UCSD-AML1 (cell line): ENCODE results near the gene TM4SF18.
A peak's percentile ranks its signal among the peaks of the same experiment; 100 is the strongest.
"Not testable (repeated sequence)": the region's sequence is repeated elsewhere in the genome, so short reads cannot be mapped to it uniquely, and the experiment has no call there.

Source experiments
- DNase-seq: peaks from one replicate; lab custom pipeline; 2025; ENCODE audit not compliant: unreplicated experiment; lab: John Stamatoyannopoulos, UW

The TM4SF18 gene

DNA sequence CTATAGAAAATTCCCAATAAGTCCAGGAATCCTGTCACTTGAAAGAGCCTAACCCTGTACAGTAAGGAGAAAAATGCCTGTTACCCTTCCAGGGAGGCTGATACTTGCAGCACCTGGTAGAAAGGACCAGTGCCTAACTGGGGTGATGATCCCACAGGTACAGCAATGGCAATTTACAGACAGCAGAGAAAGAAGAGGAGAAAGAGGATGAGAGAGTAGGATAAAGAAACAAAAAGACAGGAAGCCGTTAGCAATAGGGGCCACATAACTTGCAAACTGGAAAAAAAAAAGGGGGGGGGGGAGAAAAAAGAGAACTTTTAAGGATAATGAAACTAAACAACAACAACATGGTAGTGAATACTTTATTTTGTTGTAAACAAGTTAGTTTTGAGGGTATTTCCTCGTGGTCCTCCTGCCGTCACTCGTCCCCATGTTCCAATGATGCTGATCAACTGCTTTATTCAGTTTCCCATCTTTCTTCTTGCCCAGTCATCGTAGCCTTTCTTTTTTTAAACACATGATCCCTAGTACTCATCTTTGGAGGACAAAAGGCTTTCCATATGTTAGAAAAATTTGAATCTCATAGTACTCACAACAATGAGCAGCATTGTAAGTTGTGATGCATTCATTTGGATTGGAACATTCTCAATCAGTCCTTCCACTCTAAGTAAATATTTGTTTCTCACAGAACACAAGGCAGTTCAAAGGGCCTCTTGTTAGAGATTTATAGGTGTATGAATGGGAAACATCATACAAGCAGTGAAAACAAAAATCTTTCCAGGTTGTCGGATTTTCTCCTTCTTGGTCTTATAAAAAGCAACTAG, 35.5 kb upstream of the TM4SF18 start:
- no peak for DNase-seq

GRCh38 chr3:149368201-149368673, 34.8 kb upstream of the TM4SF18 start:
- DNase-seq = peak; percentile 25

- peak; percentile 27 for DNase-seq
Measured at GRCh38 chr3:149366941-149367840, 33.8 kb upstream of the TM4SF18 start.

DNA sequence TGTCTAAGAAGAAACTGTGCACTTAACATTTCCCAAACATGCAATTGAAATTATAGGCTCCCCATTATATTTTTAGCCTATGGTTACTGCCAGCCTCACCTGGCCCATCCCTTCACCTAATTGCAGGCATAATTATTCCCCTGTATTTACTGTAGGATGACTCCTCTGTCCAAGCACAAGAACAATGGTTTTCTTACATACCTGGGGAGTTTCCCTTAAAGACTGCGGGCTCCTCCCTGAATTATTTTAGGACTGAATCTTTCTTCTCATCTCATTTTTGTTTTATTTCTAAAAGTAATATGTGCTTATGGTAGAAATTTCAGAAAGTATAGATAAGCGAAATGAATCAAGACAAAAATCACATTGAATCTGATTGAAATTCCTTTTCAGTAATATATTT, 32.6 kb upstream of the TM4SF18 start:
- no peak for DNase-seq

DNA sequence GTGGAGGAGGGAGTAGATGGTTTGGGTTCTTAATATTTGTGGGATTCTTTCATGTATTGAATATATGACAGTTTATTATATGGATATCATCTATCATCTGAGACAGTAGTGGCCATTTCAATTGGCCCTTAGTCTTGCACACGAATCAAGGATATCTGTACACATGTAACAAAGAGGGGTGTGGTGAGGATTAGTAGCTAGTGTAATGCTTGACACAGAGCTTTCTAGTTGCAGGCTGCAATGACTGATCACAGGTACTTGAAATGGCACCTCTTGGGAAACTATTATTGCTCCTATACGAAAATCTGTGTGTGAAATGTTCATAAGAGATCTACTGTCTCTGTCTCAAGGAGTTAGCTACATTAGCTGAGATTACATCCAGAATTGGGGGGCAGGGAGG, 31.2 kb upstream of the TM4SF18 start:
- no peak for DNase-seq

GRCh38 chr3:149363053-149363452, 29.6 kb upstream of the TM4SF18 start:
- DNase-seq = no peak

DNA sequence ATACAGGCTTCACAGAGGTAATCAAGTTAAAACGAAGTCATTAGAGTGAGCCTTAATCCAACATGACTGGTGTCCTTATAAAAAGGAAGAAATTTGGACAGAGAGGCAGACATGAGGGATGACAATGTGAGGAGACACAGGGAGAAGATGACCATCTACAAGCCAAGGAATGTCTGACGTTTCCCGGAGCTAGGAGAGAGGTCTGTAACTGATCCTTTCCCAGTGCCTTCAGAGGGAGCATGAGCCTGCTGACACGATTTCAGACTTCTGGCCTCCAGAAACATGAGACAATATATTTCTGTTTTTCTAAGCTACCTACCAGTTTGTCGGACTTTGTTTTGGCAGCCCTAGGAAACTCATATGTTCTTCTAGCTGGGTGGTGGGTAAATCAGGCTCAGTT, 28.9 kb upstream of the TM4SF18 start:
- DNase-seq = no peak

DNA sequence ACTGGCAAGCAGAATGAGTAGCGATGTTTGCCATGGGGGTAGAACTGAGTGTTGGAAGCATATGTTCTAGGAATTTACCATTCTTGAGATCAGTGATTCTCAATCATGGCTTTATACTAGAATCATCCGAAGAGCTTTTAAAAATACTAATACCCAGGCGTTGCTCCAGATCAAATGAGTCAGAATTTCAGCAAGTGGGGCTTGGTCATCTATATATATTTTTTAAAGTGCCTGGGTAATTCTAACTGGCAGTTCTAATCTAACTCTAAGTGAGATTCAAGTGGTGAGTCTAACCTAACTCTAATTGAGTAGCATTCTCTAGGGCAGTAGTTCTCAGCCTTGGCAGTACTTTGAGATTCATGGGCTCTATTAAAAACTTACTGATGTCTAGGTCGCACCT, 23.2 kb upstream of the TM4SF18 start:
- no peak for DNase-seq

DNA sequence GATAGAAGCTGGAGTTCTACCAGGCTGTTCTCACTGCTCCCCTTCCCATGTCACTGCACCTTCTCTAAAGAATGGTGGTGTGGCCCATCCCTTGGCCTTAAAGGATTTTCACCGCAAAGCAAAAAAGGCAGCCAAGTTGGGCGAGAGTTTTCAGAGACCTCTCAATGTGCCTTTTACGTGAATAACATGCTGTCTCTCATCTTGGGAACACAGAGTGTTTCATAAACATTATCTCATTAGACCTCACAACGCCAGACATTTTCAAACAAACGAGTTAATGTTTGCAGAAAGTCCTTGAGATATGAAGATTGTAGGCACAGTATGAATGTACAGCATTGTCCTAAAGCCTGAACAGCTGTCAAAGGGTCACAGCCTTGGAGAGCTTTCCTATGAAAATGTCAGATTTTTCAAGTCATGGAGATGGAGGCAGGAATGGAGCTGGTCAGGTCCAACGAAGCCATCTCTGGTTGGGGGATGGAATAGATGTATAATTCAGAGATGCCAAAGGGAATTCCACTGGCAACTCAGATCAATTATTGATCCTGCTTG, 22.7 kb upstream of the TM4SF18 start:
- no peak for DNase-seq

DNA sequence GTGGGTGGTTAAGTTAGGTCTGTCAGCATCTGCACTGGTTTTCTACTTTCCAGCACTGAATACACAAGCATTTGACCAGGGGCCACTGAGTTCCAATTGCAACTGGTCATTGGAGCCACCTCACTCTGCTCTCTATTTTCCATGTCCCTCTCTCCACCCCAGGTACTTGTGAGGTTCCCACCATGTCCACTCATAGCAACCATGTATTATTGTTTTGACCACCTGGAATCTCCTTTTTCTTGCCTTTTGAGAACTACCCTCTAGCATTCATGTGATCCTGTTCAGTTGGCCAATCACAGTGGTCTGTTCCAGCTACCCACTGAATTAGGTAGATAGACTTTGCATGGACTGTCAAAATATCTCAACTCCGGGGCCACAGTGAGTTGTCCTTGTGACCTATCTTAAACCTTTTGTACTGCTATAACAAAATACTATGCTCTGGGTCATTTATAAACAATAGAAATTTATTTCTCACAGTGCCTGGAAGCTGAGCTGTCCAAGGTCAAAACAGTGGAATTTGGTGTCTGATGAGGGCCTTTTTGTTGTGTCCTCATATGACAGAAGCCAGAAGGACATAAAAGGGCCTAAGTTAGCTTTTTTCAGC, 20.2 kb upstream of the TM4SF18 start:
- DNase-seq = no peak

- peak; percentile 74 for DNase-seq
Measured at GRCh38 chr3:149352556-149352955, 19.1 kb upstream of the TM4SF18 start.

- DNase-seq = no peak
Measured at GRCh38 chr3:149343951-149344350, 10.5 kb upstream of the TM4SF18 start.

- DNase-seq = peak; percentile 21
Measured at GRCh38 chr3:149342413-149343380, 9.3 kb upstream of the TM4SF18 start.

GRCh38 chr3:149340310-149340933, 7.0 kb upstream of the TM4SF18 start:
- no peak for DNase-seq

- DNase-seq = peak; percentile 82
Measured at GRCh38 chr3:149339931-149340309, 6.5 kb upstream of the TM4SF18 start.

DNA sequence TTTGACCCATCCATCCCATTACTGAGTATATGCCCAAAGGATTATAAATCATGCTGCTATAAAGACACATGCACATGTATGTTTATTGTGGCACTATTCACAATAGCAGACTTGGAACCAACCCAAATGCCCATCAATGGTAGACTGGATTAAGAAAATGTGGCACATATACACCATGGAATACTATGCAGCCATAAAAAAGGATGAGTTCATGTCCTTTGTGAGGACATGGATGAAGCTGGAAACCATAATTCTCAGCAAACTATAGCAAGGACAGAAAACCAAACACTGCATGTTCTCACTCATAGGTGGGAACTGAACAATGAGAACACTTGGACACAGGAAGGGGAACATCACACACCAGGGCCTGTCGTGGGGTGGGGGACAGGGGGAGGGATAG, 4.0 kb upstream of the TM4SF18 start:
- DNase-seq = not testable (repeated sequence)

- no peak for DNase-seq
Measured at GRCh38 chr3:149336925-149337324, 3.5 kb upstream of the TM4SF18 start.

DNA sequence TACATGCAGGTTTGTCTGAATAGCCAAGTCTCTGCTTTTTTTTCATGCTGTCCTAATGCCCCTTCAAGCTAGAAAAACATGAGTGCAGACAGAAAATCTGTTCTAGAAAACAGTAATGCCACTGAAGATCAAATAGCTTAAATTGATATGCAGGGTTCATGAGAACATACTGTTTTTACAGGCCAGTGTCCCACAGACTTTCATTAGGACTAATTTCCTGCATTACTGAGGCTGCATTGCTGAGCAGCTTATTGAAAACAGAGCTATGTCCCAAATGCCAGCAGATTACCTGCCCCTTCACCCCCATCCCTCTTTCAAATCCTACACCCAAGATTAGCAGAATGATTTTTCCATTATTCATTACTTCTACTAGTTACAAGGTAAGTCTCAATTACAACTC, 665 bp downstream of the TM4SF18 start:
- no peak for DNase-seq

GRCh38 chr3:149332227-149332765, 1.1 kb downstream of the TM4SF18 start:
- DNase-seq = no peak
